Heart right ventricle (tissue), 16 donors: ENCODE results near the gene ABHD11. TPM values are rescaled to one million over a fixed set of nuclear protein-coding genes. Genes with fewer than 3 reads are reported as not detected.

Experiments used
- ATAC-seq, 8 donors: fragments of 200-7000 bp; cut with Tn5 transposase; one replicate each; pipeline ENCODE4 v1.9.1; 2020; ENCODE audit warnings: mild to moderate bottlenecking in 8 of 8, moderate library complexity in 8 of 8, moderate number of reproducible peaks in 1 of 8
- DNase-seq, 2 donors: peaks; one replicate each; pipeline ENCODE4 v3.0.0-alpha.2; 2020
- H3K27ac ChIP-seq, 10 donors: fragments of 200-600 bp; sonication (generic) in 2 of 10; one replicate each; pipeline versions ENCODE4 v1.5.0 to v1.8.0; 2020 to 2022; ENCODE audit warnings: mild to moderate bottlenecking in 3 of 10
- H3K27me3 ChIP-seq, 7 donors: fragments of 200-600 bp; one replicate each; pipeline ENCODE4 v1.8.0; 2021 to 2022; ENCODE audit warnings: mild to moderate bottlenecking in 2 of 7
- H3K36me3 ChIP-seq, 9 donors: fragments of 200-600 bp; sonication (generic) in 1 of 9; one replicate each; pipeline versions ENCODE4 v1.5.0 to v1.8.0; 2020 to 2022; ENCODE audit warnings: mild to moderate bottlenecking in 2 of 9
- H3K4me1 ChIP-seq, 9 donors: fragments of 200-600 bp; sonication (generic) in 1 of 9; one replicate each; pipeline versions ENCODE4 v1.5.0 to v1.8.0; 2020 to 2022; ENCODE audit warnings: mild to moderate bottlenecking in 4 of 9
- H3K4me3 ChIP-seq, 10 donors: fragments of 200-600 bp; sonication (generic) in 2 of 10; one replicate each; pipeline versions ENCODE4 v1.5.0 to v1.8.0; 2020 to 2022; ENCODE audit warnings: mild to moderate bottlenecking in 7 of 10, moderate library complexity in 2 of 10
- H3K9me3 ChIP-seq, 11 donors: fragments of 200-600 bp in 10 of 11; sonication (generic) in 2 of 11; one replicate each; pipeline versions ENCODE4 v1.5.0 to v1.8.0; 2013 to 2022; ENCODE audit warnings: mild to moderate bottlenecking in 2 of 11, control low read depth in 1 of 11, moderate library complexity in 1 of 11
- WGBS, 2 donors: extraction: QIAGEN DNeasy Blood & Tissue Kit; methylation state at CpG; one replicate each; pipeline ENCODE4 v1.1.7; 2013; ENCODE audit warnings: inconsistent platforms in 1 of 2; 5-methylcytosine and 5-hydroxymethylcytosine counted together
- intact Hi-C, 10 donors: fragments of 100-400 bp; cut with DNase I; formaldehyde crosslinking; loops; one replicate each; pipeline versions ENCODE4 v1.11.1 to v1.14.2; 2022
- polyA plus RNA-seq, 2 donors: library from polyadenylated mRNA; stranded (reverse); fragments of 200-250 nt; gene quantifications; one replicate each; pipeline ENCODE4 v1.2.3, GENCODE V29; 2013
- total RNA-seq, 10 donors: library from RNA; stranded (reverse); fragmentation: NEBNext Ultra II Directional in 3 of 10; extraction: Animal tissue kit (Norgen Biotek cat#: 25700) in 3 of 10; gene quantifications; one replicate each; pipeline versions ENCODE4 v1.2.1 to v1.2.4, GENCODE V29; 2021 to 2023
- TF ChIP-seq, protein P1 (sequence below), 9 donors: fragments of 200-600 bp; sonication (generic) in 2 of 9; IDR thresholded peaks; one replicate each; pipeline versions ENCODE4 v1.5.0 to v1.8.0; 2021 to 2022; ENCODE audit warnings: antibody characterized with exemption in 9 of 9, mild to moderate bottlenecking in 5 of 9, moderate library complexity in 1 of 9
- donor health status: Arrhythmogenic right ventricular cardiomyopathy.
- donor health status: ischemic (EF 13 %, LVEDD 7.1; RV severe dilation, severe dysfunction).
- donor health status: healthy with polysubstance abuse.
- donor health status: DM: no; HTN: yes; CAD: no.
- donor health status: DM: no; HTN: no; CAD: no.
- donor health status: ischemic (EF 25% LVEDD 6.9; RV normal size, moderate dysfunction).
- donor health status: ischemic (EF 25% LVEDD 5.7; RV mildly dilated, moderate dysfunction).
- donor health status: healthy.
- donor health status: DM: yes; HTN: yes; CAD: no.
- donor health status: Ischemic cardiomyopathy.
- donor health status: ischemic (EF 35%, LVEDD 5.7; RV mildly dilated, moderate dysfunction).
- donor health status: nonischemic (EF 11% LVEDD 7.7; RV severe dilation, severe dysfunction).
- donor health status: DM: yes; HTN: yes; CAD: no.
- donor health status: PGD.
- donor health status: ischemic (EF 29% LVEDD 5.4; RV normal size, mild dysfunction).
- donor health status: nonischemic (EF 23%, LVEDD 6.1; RV moderate dilation, normal function).

The ABHD11 gene
- total and polyA plus RNA-seq, 12 donors = 20.0 to 36.8 (median 29.6) TPM

DNA sequence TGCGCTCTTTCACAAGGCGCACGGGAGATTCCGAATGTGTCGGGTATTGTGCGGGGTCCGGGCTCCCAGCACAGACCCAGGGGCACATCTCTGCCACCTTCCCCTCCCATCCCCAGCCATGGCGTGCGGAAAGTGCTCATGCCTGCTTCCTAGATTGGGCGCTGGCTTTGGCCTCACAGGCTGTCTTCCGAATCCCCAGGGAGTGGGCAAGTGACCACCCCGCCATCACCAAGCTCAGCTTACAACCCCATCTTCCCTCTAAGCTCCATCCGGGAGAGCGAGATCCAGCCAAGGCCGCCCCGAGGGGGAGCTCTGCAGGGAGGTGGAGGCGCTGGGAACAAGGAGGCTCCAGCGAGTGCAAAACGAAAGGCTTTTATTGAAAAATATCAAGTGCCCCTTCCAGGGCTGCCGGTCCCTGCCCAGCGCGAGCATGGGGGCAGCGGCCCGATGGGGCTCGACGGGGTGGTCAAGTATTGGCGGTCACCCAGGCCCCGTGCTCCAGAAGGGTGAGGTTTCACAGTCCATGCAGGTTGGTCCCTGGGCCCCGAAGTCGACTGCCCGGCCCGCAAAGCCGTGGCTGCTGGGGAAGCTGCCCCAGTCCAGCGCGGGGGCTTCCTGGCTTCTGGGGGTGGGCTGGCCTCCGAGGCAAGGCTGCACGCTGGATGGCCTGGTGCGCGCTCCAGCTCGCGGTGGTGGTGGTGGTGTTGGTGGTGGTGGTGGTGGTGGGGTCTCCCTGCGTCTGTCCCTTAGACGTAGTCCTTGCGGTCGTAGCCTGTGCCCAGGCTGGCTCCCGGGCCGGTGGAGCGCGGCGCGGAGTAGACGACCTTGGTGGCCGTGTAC lies 30.3 kb upstream of the ABHD11 start:
- Histone ChIP-seq H3K9me3 (no peaks in the 10 kb centered on the region), H3K4me3 (no peak overlapping the region), H3K27me3 (peaks cover 13 to 81% (median 64%) of the 10 kb centered on the region in 7 donors), H3K4me1 (peaks cover 0 to 19% (median 6%) of the 10 kb centered on the region in 9 donors), H3K27ac (no peak overlapping the region), H3K36me3 (no peaks in the 10 kb centered on the region)
- WGBS, 2 donors = 25 to 27% methylated on average over 51 to 53 of the region's 53 CpGs
- DNase-seq (no peak), ATAC-seq (peak in 1 of 8 donors; percentile 38)
- intact Hi-C loops = no loop called here
- TF ChIP-seq, protein P1, sequence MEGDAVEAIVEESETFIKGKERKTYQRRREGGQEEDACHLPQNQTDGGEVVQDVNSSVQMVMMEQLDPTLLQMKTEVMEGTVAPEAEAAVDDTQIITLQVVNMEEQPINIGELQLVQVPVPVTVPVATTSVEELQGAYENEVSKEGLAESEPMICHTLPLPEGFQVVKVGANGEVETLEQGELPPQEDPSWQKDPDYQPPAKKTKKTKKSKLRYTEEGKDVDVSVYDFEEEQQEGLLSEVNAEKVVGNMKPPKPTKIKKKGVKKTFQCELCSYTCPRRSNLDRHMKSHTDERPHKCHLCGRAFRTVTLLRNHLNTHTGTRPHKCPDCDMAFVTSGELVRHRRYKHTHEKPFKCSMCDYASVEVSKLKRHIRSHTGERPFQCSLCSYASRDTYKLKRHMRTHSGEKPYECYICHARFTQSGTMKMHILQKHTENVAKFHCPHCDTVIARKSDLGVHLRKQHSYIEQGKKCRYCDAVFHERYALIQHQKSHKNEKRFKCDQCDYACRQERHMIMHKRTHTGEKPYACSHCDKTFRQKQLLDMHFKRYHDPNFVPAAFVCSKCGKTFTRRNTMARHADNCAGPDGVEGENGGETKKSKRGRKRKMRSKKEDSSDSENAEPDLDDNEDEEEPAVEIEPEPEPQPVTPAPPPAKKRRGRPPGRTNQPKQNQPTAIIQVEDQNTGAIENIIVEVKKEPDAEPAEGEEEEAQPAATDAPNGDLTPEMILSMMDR (IDR thresholded peaks at IDR 0.05) = no peak

DNA sequence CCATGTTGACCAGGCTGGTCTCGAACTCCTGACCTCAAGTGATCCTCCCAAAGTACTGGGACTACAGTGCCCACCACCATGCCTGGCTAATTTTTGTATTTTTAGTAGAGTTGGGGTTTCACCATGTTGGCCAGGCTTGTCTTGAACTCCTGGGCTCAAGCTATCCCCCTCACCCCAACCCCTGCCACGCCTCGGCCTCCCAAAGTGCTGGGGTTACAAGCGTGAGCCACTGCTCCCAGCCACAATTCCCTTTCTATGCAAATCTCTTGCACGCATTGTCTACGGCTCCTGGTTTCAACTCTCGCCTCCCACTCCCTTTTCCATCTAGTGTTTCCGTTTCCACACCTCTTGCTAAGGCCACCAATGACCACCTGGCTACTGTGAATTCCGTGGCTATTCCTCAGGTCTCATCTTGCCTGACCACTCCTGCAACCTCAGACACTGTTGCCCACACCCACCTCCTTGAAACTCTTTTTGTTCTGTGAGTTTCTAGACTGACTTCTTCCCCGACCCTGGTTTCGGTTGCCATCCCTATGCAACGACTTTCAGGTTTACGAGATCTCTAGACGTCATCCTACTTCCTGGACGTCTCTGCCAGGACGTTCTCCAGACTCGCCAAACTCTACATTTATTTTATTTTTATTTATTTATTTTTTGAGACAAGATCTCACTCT lies 28.1 kb upstream of the ABHD11 start:
- Histone ChIP-seq H3K4me1 (peaks cover 0 to 19% (median 6%) of the 10 kb centered on the region in 9 donors), H3K27me3 (peaks cover 13 to 62% (median 43%) of the 10 kb centered on the region in 7 donors), H3K27ac (no peak overlapping the region), H3K4me3 (no peak overlapping the region), H3K9me3 (no peaks in the 10 kb centered on the region), H3K36me3 (no peaks in the 10 kb centered on the region)
- whole genome bisulfite sequencing, 2 donors = 81 to 87% methylated on average over 17 of the region's 17 CpGs
- ATAC-seq (no peak), DNase-seq (no peak)
- intact Hi-C loops = no loop called here
- TF ChIP-seq, protein P1 (IDR thresholded peaks at IDR 0.05) = no peak

DNA sequence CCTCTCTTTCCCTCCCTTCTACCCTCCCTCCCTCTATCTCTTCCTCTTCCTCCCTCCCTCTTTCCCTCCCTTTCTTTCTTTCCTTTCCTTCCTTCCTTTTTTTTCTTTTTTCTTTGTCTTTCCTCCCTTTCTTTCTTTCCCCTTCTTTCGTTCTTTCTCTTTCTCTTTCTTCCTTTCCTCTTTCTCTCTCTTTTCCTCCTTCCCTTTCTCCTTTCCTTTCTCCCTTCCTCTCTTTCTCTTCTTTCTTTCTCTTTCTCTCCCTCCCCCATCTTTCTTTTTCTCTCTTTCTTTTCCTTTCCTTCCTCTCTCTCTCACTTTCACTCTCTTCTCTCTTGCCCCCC lies 24.0 kb upstream of the ABHD11 start:
- WGBS, 2 donors = 79 to 82% methylated on average over 1 of the region's 1 CpG
- intact Hi-C loops = no loop called here
- Histone ChIP-seq H3K4me3 (no peak overlapping the region), H3K4me1 (no peaks in the 10 kb centered on the region), H3K36me3 (no peaks in the 10 kb centered on the region), H3K9me3 (no peaks in the 10 kb centered on the region), H3K27me3 (peaks cover 0 to 22% (median 6%) of the 10 kb centered on the region in 7 donors), H3K27ac (no peak overlapping the region)
- DNase-seq (no peak), ATAC-seq (no peak)
- TF ChIP-seq, protein P1 (IDR thresholded peaks at IDR 0.05) = no peak

DNA sequence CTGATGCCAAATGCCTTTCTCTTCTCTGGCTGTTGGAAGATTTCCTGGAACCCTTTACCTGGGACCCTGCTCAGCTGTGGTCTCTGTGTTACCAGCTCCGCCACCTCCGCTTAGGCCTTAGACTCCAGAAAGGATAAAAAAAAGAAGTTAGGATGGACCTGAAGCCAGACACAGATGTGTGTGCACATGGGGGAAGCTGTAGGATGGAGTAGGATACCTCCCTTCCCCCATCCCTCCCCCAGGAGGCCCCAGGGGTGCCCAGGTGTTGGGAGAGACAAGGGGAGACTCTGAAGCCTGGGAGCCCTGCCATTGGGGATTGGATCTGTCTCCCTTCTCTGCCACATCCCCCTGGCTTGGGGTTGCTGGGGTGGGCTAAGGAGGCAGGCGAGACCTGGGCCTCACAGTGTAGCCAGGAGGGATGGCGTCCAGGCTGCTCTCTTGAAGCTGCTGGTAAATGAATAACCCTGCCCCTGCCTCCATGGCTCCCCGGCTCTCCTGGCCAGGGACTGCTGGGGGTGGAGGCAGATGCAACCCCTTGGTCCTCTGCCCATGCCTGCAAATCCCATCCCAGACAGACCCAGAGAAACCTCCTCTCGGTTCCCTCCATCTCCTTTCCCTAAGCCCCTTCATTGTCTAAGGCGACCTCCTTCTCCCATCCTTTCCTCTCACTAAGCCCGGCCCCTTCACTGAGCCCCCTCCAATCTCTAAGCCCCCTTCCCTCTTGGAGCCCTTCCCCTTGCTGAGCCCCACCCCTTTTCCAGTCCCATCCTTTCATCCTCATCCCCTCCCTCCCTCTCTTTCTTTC lies 23.5 kb upstream of the ABHD11 start:
- intact Hi-C loops = no loop called here
- no peaks in the 10 kb centered on the region for H3K9me3 ChIP-seq
- H3K4me1 ChIP-seq = no peaks in the 10 kb centered on the region
- H3K27me3 ChIP-seq = peaks cover 0 to 16% (median 6%) of the 10 kb centered on the region in 7 donors
- no peak overlapping the region for H3K27ac ChIP-seq
- H3K36me3 ChIP-seq = no peaks in the 10 kb centered on the region
- 56 to 61% methylated on average over 8 of the region's 8 CpGs for WGBS, 2 donors
- TF ChIP-seq, protein P1 (IDR thresholded peaks at IDR 0.05) = no peak
- no peak overlapping the region for H3K4me3 ChIP-seq
- no peak for DNase-seq
- ATAC-seq = no peak
